Psoas muscle (tissue), 8 donors: ENCODE data around the gene PREP. TPM values are rescaled to one million over a fixed set of nuclear protein-coding genes. Genes with fewer than 3 reads are reported as not detected.

Source experiments
- ATAC-seq, 4 donors: fragments of 200-7000 bp; cut with Tn5 transposase; one replicate each; pipeline ENCODE4 v1.9.1; 2020; ENCODE audit warnings: moderate library complexity in 3 of 4, mild to moderate bottlenecking in 2 of 4
- DNase-seq, 2 donors: peaks; one replicate each; pipeline ENCODE4 v3.0.0-alpha.2; 2020
- H3K27ac ChIP-seq: fragments of 200-600 bp; one replicate; pipeline ENCODE4 v1.8.0; 2022
- H3K27me3 ChIP-seq, 3 donors: fragments of 200-600 bp in 1 of 3; one replicate each; pipeline versions ENCODE4 v1.6.1 to v1.8.0; 2013 to 2022; ENCODE audit warnings: low read length in 2 of 3, mild to moderate bottlenecking in 2 of 3, moderate library complexity in 1 of 3; ENCODE audit not compliant: insufficient read depth in 3 of 3
- H3K36me3 ChIP-seq, 2 donors: fragments of 200-600 bp in 1 of 2; one replicate each; pipeline versions ENCODE4 v1.6.1 to v1.8.0; 2013 to 2022; ENCODE audit warnings: low read depth in 1 of 2, mild to moderate bottlenecking in 1 of 2, moderate library complexity in 1 of 2; ENCODE audit not compliant: insufficient read depth in 1 of 2
- H3K4me1 ChIP-seq: fragments of 200-600 bp; one replicate; pipeline ENCODE4 v1.8.0; 2022
- H3K4me3 ChIP-seq: fragments of 200-600 bp; one replicate; pipeline ENCODE4 v1.8.0; 2022; ENCODE audit warnings: mild to moderate bottlenecking
- H3K9me3 ChIP-seq: fragments of 200-600 bp; one replicate; pipeline ENCODE4 v1.8.0; 2022
- CTCF ChIP-seq: fragments of 200-600 bp; IDR thresholded peaks from one replicate; pipeline ENCODE4 v1.8.0; 2022; ENCODE audit warnings: antibody characterized with exemption
- WGBS, 3 donors: extraction: QIAGEN DNeasy Blood & Tissue Kit; methylation state at CpG; one replicate each; pipeline versions ENCODE4 v1.1.6 to v1.1.7; 2013; 5-methylcytosine and 5-hydroxymethylcytosine counted together
- intact Hi-C, 2 donors: fragments of 100-400 bp; cut with DNase I; formaldehyde crosslinking; loops; one replicate each; pipeline versions ENCODE4 v1.11.0 to v1.14.2; 2022
- polyA plus RNA-seq, 3 donors: library from polyadenylated mRNA; stranded (reverse); fragments of 200-250 nt; gene quantifications; one replicate each; pipeline ENCODE4 v1.2.3, GENCODE V29; 2013
- total RNA-seq, 4 donors: library from RNA; stranded (reverse); fragmentation: NEBNext Ultra II Directional in 2 of 4; extraction: Animal tissue kit (Norgen Biotek cat#: 25700) in 2 of 4; gene quantifications; one replicate each; pipeline versions ENCODE4 v1.2.1 to v1.2.4, GENCODE V29; 2021 to 2023
- donor health status: healthy with polysubstance abuse.
- donor health status: DM: no; HTN: no; CAD: no; lungs with moderate emphysema.
- donor health status: Bipolar disorder and iron deficiency.
- donor health status: healthy.
- donor health status: DM: yes; HTN: yes; CAD: no.
- donor health status: DM: no; HTN: no; CAD: no.
- donor health status: DM: no; HTN: no; CAD: no.
- donor health status: DM: yes; HTN: yes; CAD: no.

PREP gene
- total and polyA plus RNA-seq, 7 donors, result 31.4 to 67.0 (median 50.1) TPM

GRCh38 chr6:105263685-105264610, 138.9 kb downstream of the PREP start:
- 61 to 82% (median 69%) methylated on average over 6 of the region's 6 CpGs for WGBS, 3 donors
- TF ChIP-seq CTCF, result no peak
- DNase-seq (no peak), ATAC-seq (peak in 1 of 4 donors; percentile 52)
- Histone ChIP-seq H3K27ac (no peak overlapping the region), H3K9me3 (no peaks in the 10 kb centered on the region), H3K4me3 (no peak overlapping the region), H3K36me3 (no peaks in the 10 kb centered on the region), H3K27me3 (no peaks in the 10 kb centered on the region), H3K4me1 (peaks cover 3% of the 10 kb centered on the region)
- intact Hi-C loops, result loop anchor here in 1 of 2 donors (10.0 kb wide), 1 partner anchor 49 kb away; no protein-coding TSS in a partner anchor

- Histone ChIP-seq H3K9me3 (no peaks in the 10 kb centered on the region), H3K4me3 (no peak overlapping the region), H3K27me3 (no peaks in the 10 kb centered on the region), H3K36me3 (no peaks in the 10 kb centered on the region), H3K27ac (no peak overlapping the region), H3K4me1 (peaks cover 11% of the 10 kb centered on the region)
- no peak for DNase-seq
- ATAC-seq, result peak in 2 of 4 donors; percentile 27 to 34
- TF ChIP-seq CTCF, result no peak
- WGBS, 3 donors, result 45 to 57% (median 51%) methylated on average over 13 of the region's 13 CpGs
- intact Hi-C loops, result loop anchor here in 1 of 2 donors (10.0 kb wide), 1 partner anchor 45 kb away; no protein-coding TSS in a partner anchor
Measured at GRCh38 chr6:105259913-105260889, 142.7 kb downstream of the PREP start.

- 32 to 79% (median 60%) methylated on average over 5 of the region's 5 CpGs for WGBS, 3 donors
- no peak for ATAC-seq
Measured at GRCh38 chr6:105258816-105259215, 144.1 kb downstream of the PREP start.

GRCh38 chr6:105257340-105257739, 145.5 kb downstream of the PREP start:
- no peaks in the 10 kb centered on the region for H3K9me3 ChIP-seq
- no peaks in the 10 kb centered on the region for H3K36me3 ChIP-seq
- no peak for DNase-seq
- no peaks in the 10 kb centered on the region for H3K27me3 ChIP-seq
- ATAC-seq, result no peak
- TF ChIP-seq CTCF, result no peak
- H3K27ac ChIP-seq, result no peak overlapping the region
- intact Hi-C loops, result no loop called here
- H3K4me3 ChIP-seq, result no peak overlapping the region
- H3K4me1 ChIP-seq, result peaks cover 11% of the 10 kb centered on the region

More at GRCh38 chr6:105258816-105259215, 144.1 kb downstream of the PREP start:
- Histone ChIP-seq H3K9me3 (no peaks in the 10 kb centered on the region), H3K4me1 (peaks cover 11% of the 10 kb centered on the region), H3K36me3 (no peaks in the 10 kb centered on the region), H3K27me3 (no peaks in the 10 kb centered on the region), H3K4me3 (no peak overlapping the region), H3K27ac (no peak overlapping the region)
- no peak for TF ChIP-seq CTCF
- DNase-seq, result no peak
- intact Hi-C loops, result no loop called here
